H1 (cell line): Measurements from ENCODE around the gene ARMC7. TPM values are rescaled to one million over a fixed set of nuclear protein-coding genes. Genes with fewer than 3 reads are reported as not detected.

ENCODE experiments used
- CREB1 ChIP-seq: IDR thresholded peaks from 2 replicates; pipeline ENCODE4 v1.6.1; 2012; ENCODE audit warnings: inconsistent platforms
- CTCF ChIP-seq, 3 experiments: IDR thresholded peaks; 1 replicate in 2 of 3; 2 replicates in 1 of 3; pipeline versions ENCODE4 v1.5.1 to v1.6.1; 2011; ENCODE audit warnings: low read length in 3 of 3, mild to moderate bottlenecking in 3 of 3, inconsistent platforms in 2 of 3, low read depth in 1 of 3, moderate library complexity in 1 of 3; ENCODE audit not compliant: insufficient read depth in 1 of 3; ENCODE audit errors: control extremely low read depth in 1 of 3
- JUN ChIP-seq: IDR thresholded peaks from 2 replicates; pipeline ENCODE4 v1.6.1; 2011; ENCODE audit warnings: low read depth, mild to moderate bottlenecking, improper control_type of control experiment, low read length
- KDM5A ChIP-seq: fragments of 200-600 bp; IDR thresholded peaks from 2 replicates; pipeline ENCODE4 v1.7.1; 2012; ENCODE audit warnings: mild to moderate bottlenecking, low read length, inconsistent platforms, mixed read lengths
- RBBP5 ChIP-seq: IDR thresholded peaks from 2 replicates; pipeline ENCODE4 v1.7.1; 2012; ENCODE audit warnings: low read depth, mild to moderate bottlenecking, inconsistent platforms, low read length, moderate library complexity, borderline replicate concordance
- SP4 ChIP-seq: IDR thresholded peaks from 2 replicates; pipeline ENCODE4 v1.6.1; 2012; ENCODE audit warnings: low read length, inconsistent platforms
- polyA plus RNA-seq, 7 experiments: library from polyadenylated mRNA; depleted of rRNA in 3 of 7; stranded (reverse) in 5 of 7; unstranded in 2 of 7; fragments of >200 nt in 5 of 7; fragments of 200-250 nt in 2 of 7; gene quantifications; 1 replicate in 5 of 7; 2 replicates in 1 of 7; 4 replicates in 1 of 7; pipeline versions ENCODE4 v1.2.1 to v1.2.3, GENCODE V29; 2011 to 2013; ENCODE audit warnings: missing spikeins in 2 of 7, mixed read lengths in 2 of 7
- total RNA-seq: library from RNA; stranded (reverse); fragmentation: NEBNext Ultra II Directional; extraction: Animal tissue kit (Norgen Biotek cat#: 25700); gene quantifications from 2 replicates; pipeline ENCODE4 v1.2.1, GENCODE V29; 2021

The ARMC7 gene
- total and polyA plus RNA-seq, 2 of the 8 experiments (the other 6 are each of a cell fraction or from before 2014, with no cell fraction given), result 9.8 to 13.6 TPM

DNA sequence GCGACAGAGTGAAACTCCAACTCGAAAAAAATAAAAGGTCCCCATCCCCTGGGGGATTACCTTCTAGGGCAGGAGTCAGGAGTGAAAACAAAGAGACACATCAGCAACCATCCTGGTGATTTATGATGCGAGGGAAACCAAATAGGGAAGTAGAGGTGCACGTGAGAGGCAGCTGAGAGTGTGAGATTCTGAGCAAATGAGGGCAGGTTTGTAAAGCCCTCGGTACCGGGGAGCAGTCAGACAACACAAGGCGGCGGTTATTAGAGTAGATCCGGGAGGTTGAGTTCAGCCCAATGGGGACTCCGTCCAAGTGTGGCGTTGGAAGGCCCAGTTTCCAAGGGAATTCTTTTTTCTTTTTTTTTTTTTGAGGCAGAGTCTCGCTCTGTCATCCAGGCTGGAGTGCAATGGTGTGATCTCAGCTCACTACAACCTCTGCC, 7.4 kb upstream of the ARMC7 start (continued):
- TF ChIP-seq CTCF (IDR thresholded peaks at IDR 0.05; ENCODE audit: control extremely low read depth in 1 of 3, insufficient read depth in 1 of 3, low read depth in 1 of 3, low read length in 3 of 3) (no peak), SP4 (no peak), KDM5A (no peak), CREB1 (no peak), RBBP5 (no peak), JUN (no peak)
